ENCODE data around the gene SEZ6.

SEZ6 gene

DNA sequence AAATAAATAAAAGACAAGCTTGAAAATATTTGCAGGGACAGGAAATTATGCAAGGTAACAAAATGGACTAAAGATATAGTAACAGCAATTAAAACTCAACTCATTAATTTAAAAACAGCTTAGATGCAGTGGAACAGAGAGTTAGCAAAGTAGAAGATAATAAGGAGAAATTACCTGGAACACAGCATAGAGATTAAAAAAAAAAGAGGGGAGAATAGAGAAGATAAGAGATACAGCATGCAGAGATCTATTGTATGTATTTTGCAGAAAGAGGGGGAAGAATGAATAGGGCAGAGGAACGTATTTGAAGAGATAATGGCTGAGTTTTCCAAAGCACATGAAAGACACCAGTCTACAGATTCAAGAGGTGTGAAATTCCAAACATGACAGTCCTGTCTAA, 28.7 kb upstream of the SEZ6 start:
- DNase-seq (ENCODE audit: low read depth): no peak

DNA sequence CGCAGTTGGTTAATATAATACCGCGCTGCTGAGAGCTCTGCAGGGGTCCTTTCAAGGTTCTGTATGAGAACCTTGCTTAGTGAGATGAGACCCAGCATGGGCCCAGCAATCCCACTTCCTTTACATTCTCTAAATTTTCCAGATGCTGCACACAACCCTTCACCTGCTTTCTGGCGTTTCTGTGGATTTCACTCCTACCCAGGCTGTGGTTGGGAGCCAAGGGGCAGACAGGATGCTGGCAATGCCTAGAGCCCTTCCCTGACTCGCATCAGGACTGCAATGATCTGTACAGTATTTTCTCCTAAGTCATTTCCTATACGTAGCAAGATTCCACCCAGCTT, 27.0 kb upstream of the SEZ6 start:
- DNase-seq (ENCODE audit: low read depth): no peak

DNA sequence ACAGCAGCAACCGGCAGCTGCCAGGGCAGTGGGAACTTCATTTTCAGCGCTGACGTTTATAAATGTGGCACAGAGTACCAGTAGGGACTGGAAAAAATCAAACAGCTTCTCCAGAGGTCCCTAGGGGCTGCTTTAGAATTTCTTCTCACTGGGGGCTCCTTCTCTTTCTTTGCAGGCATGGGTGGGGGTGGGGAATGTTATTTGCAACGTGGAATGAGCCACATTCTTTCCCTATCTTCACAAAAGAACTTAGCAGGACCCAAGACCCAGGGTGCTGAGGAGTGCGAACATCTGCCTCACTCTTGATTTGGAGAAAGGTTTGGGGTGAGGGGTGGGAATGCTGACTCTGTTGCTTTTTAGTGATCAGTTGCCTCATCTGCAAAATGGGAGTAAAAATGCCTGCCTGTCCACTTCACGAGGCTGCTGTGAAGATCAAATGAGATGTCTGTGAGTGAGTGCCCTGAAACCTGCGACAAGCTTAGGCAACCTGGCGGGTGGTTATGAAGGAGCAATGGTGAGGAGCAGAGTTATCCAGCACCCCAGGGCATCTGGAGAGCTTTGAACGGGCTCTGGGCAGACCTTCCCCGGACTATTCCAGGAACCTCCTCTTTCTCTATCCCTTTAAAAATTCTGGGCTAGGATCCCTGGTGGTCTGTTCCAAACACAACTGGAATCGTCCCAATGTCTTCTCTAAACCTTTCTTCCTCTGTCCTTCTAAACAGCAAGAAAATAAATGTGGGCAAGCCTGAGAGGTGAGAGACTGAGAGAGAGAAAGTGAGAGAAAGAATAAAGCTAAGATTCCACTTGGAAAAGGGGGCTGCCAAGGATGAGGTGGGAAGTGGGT, 26.4 kb upstream of the SEZ6 start:
- no peak for DNase-seq (ENCODE audit: low read depth)

DNA sequence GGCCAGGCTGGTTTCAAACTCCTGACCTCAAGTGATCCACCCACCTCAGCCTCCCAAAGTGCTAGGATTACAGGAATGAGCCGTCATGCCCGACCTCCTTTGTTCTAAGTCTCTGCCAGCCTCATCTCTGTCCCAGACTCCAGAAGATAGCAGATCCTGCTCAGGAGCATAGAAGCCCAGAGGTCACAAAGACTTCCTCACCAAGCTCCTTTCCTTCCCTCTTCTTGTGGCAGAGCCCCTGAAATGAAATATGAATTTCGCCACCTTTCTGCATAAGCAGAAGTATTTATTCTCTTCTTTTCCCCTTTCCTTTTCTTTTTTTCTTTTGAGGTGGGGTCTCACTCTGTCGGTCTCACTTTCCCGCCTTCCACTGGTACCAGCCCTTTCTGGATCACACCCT, 25.7 kb upstream of the SEZ6 start:
- no peak for DNase-seq (ENCODE audit: low read depth)

DNA sequence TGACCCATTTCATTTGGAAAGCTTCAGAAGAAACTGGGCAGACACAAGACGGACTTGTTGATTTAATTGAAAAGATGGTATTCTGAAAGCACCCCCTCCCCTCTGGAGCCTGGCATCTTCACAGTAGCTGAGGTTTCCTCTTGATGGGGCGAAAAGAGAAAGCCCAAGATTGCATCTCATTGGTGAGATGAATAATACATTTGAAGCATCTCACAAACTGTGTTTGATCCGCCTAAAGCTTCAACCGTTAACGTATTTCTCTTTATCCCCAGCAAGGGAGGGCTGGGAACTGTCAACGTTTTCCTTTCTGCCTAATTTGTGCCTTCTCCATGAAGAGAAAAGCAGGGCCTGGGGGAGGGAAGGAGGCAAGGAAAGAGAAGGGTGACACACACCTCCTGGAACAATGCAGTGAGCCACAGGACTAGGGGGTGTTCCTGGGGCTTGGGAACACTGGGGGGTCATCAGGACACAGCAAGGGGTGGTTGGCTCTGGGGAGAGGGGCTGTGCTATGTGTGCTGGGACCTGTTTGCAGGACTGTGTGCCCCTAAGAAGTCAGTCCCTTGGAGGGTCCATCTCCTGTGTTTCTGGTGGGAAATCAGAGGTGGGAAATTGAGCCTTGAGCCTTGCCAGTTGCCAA, 18.6 kb upstream of the SEZ6 start:
- no peak for DNase-seq (ENCODE audit: low read depth)

DNA sequence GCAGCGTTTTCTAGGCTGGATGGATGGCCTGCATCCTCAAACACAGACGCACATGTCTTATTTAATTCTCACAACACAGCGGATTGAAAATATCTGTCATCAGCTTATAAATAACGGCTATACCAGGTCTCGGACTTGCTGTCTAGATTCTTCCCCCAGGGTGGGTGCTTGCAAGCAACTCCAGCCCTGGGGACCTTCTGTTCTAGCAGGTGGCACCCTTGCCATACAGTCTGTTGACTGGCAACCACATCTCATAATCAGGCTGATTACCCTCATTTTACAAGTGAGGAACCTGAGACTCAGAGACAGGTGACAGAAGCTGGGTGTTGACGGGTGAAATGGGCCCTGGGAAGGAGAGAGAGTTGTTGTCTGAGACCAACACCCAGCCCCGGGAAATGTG, 16.2 kb upstream of the SEZ6 start:
- DNase-seq (ENCODE audit: low read depth): no peak

DNA sequence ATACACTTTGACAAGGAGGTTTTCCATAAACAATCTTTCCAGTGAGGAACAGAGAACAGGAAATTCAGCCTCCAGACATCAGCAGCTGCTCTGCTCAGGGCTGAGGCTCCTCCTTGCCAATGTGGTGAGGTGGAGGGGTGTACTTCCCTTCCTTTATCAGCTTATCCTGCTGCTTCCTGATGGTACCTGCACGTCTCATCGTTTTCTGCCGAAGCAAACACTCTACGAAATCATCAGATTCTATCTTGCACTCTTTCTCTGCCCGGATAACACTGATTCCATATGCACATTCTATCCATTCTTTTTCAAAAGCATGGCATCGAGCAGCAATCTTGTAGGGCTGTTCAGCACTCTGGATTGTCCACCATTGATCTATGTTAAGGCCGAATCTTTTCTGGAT, 15.4 kb upstream of the SEZ6 start:
- no peak for DNase-seq (ENCODE audit: low read depth)

DNA sequence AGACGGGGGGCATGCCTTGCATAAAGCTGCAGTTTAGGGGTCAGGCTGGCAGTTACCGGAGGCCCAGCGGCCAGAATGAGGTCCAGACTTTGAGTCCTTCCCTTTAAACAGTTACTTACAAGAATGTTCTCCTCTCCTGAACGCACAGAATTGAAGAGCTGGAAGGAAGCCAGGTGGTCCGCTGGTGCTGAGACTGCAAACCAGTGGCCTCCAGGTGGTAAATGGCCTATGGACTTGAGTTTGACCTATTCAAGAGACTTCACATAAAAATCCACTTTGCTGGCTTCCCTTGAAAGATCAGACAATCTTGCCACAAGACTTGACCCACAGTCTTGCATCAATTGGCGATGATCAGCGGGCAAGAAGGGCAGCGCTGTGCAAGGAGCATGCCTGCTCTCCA, 14.7 kb upstream of the SEZ6 start:
- DNase-seq (ENCODE audit: low read depth): no peak

DNA sequence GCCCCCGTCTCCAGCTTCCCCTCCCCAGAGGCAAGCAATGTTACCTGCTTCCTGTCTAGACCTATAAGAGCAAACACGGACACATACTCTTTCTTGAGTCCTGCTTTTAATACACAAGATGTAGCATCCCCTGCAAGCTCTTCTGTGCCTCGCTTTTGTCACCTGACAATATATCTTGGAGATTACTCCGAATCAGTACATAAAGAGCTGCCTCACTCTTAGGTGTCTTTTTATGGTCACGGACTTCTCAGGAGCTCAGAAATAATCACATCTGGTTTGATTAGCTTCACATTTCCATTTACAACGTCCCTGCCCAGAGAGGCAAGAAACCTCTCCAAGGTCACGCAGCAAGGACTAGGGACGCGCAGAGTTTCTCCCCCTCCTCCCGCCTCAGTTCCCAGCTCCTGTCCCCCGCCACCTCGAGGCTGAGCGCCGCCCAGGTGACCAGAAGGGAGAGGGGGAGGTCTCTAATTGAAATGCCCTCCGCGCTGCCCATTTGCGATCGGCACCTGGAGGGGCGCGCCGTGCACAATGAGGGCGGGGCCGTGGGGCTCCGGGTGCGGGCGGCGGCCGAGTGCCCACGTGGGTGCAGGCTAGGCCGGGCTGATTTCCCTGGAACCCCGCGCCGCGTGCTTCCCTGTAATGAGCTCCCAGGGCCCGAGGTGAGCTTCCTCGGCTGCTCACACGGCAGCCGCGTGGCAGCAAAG, 13.8 kb upstream of the SEZ6 start:
- DNase-seq (ENCODE audit: low read depth): no peak

DNA sequence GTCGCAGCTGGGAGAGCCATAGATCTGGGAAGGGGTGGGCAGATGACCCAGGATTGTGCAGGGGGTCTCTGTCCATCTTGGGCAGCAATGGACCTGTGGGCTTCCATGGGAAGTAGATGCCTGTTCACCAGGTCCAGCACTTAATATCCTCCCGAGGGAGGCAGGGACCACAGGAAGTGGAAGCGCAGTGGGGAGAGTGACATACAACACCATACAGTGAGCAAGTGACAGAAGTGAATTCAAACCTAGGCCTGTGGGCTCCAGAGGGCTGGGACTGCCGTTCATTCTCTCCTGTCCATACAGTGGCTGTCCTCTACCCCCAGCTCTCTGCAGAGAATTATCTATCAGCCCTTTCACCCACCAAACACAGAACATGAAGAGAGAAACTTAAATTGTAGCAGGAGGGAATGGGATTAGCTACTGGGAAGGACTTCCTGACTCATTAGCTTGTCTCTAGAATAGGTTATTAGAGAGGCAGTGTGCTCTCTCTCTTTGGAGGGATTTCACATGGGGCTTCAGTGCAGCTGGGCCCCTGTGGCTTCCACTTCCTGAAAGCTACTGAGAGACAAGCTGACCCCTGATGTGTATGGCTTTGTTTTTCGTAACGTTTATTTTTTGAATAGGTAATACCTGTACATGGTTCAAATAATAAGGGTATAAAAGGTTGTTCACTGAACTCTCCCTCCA, 13.1 kb upstream of the SEZ6 start:
- no peak for DNase-seq (ENCODE audit: low read depth)

DNA sequence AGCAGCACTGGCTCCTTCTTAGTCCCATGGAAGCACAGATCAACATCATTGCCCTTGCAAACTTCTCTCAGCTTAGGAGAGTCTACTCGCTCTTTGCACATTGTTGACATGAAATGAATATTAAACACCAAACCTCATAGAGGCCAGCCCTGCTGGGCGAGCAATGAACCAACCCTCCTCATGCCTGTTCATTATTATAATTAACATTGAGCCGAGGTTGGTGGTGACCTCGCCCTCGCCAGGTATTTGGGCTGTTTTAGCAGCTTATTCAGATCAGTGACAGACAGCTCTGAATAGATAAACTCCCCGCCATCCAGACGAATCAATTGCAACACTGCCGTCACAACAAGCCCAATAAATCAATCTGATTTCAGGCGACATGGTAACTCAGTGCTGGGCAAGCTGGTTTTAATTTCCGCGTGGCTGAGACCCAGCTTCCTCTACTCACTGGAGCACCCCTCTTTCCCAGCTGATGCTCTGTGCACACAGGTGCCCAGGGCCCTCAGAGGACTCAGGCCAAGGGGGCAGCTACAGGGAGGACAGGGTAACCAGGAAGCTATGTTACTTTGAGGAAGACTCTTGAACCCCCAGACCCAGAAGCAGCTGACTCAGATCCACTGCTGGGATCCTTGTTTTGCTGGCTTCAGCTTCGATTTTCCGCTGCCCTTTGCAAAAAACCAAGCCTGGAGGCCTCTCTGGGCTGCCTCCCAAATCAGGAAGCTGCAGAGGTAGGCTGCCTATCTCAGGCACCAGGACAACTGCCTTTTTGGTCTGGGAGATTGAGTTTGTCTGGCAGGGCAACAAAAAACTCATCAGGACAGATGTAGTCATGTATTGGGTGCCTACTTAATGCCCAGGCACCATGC, 10.7 kb upstream of the SEZ6 start:
- no peak for DNase-seq (ENCODE audit: low read depth)

DNA sequence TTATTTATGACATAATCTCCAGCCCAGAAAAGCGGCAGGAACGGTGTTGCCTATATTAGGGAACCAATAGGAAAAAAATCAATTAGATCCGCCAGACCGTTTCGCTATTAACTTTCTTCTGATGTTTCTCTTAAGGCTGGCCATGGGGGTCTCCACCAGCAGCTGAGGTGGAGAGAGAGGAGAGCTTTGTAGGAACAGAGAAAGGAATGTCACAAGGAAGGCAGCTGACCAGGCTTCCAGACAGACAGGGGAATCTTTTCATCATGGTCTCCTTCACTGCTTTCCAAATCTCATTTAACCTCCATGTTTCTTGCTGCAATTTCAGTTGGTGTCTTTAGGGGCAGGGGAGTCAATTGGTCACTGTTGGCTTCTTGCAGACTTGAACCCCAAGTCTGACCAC, 8.9 kb upstream of the SEZ6 start:
- DNase-seq (ENCODE audit: low read depth): no peak

DNA sequence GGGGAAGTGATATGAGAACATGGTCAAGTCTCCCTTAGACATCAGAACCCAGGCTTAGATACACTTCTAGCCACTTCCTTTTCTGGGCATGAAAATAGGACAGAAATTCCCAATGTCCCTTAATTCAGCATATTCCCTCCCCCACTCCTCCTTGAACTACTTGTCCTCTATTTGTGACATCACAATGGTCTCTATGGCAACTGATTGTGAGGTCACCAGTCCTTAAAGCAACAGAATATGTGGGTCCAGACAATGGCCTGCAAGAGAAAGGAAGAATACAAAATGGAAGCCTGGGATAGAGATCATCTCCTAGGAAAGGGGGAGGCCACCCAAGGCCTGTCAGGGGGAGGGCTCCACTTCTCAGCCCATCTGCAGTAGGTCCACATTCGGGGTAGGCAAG, 6.7 kb upstream of the SEZ6 start:
- no peak for DNase-seq (ENCODE audit: low read depth)

DNA sequence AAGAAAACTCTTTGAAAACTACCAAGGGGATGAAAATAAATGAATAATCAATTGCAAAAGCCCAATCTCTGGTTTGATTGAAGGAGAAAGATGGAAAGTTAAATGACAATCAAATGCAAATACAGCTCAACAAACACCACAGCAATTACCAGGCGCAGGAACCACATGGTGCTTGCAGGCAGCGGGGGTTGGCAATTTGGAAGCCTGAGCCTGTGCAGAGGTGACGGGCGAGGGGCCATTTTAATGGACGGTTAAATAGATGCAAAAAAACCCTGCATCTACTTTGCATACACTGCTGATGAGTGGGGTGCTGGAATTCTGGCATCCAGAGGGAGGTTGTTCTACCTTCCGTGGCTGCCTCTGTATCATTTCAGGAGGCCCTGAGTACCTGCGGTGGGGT, 4.8 kb upstream of the SEZ6 start:
- DNase-seq (ENCODE audit: low read depth): no peak

DNA sequence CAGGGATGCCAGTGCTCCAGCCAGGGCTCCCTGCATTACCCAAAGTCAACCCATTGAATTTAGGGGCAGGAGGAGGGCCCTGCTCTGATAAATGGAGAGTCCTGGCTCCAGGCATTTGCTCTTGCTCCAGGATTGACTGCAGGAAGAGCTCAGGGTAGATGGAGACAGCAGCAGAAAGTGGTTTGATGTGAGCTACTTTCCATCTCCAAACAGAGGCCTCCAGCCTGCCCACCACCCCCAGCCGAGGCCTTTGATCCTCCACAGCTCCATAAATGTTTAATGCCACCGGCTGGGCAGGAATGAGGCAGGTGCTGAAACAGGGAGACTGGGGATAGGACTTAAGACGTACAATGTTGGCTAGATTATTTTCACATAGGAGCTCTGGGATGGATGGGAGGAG, 4.3 kb upstream of the SEZ6 start:
- no peak for DNase-seq (ENCODE audit: low read depth)

DNA sequence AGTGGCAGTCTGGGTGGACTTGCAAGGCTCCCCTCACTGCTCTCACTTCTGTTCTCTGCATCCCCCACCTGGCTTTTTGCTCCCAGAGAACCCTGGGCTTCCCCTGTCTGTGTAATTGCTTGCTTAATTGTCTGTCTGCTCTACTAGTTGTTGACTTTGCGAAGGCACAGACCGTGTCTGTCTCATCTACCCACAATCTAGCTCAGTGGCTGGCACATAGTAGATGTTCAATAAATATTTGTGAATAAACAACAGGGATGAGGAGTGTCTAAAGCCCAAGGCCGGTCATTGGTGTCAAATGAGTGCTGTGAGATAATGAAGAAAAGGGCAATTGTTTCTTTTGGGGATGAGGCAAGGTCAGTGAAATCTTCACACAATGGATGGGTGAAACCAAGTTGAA, 2.8 kb upstream of the SEZ6 start:
- no peak for DNase-seq (ENCODE audit: low read depth)

DNA sequence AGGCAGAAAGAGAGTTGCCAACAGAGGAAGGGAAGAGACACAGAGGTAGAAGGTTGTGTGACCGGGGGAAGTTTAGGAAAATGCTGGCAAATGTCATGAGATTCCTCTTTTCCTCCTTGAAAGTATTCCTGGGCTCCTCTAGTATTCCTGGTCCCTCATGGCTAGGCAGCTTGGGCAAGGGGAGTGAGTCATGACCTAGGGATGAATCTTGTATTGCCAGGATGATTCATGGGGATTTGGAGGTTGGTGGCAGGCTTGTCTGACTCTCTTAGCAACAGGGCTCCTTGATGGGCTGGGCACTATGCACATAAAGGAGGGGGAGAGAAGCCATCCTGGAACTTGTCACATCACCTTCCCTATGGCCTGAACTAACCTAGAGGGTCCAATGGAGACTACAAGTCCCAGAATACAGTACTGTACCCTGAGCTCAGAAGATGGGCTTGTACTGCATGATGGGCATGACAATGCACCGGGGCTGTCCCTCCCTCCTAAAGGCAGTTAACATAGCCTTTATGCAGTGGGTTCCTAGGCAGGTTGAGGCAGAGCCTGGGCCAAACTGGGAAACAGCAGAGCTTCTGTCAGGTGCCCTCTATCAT, 2.1 kb upstream of the SEZ6 start:
- DNase-seq (ENCODE audit: low read depth): no peak

DNA sequence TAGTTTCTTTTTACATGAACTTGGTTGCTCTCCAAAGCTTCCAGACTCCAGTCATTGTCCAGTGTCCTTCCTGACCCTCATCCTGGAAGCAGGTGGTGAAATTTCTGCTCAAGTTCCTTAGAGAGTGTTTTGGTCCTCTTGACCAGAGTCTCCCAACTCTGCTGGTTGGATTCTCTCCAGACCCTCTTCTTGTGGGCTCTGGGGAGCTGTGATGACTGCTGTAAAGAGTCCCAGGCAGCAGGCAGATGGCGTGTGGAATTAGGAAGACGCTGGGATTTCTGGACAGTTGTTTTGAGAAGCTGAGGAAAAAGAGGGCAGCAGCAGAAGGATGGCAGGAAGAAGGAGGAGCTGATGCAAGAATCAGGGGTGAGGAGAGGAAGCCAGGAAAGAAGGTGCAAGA, 1.6 kb upstream of the SEZ6 start:
- no peak for DNase-seq (ENCODE audit: low read depth)

DNA sequence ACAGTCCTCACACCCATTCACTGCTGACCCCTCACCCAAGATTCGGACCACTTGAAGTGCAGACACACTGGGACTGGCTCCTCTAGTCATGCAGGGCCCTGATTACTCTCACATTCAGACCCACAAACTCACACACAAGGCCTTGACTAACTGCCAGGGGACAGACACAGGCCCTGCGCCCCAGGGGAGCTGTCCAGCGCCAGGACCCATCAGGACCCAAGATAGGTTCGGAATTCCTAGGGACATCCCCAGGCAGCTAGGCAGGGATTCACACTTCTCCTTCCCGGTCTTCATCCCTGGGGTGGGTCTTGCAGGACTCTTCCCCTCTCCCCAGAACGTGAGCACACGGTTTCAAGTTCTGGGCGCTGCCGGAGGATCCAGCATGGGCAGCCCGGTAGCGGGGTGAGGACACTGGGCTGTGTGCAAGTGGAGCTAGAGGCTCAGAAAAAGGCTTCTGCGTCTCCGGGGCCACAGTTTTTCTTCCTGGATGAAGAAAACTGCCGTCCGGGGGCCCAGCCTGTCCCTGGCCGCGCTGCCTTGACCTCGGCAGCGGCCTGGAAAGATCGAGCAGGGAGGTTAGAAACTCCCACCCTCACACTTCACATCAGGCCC, 1.6 kb downstream of the SEZ6 start:
- DNase-seq (ENCODE audit: low read depth): no peak

DNA sequence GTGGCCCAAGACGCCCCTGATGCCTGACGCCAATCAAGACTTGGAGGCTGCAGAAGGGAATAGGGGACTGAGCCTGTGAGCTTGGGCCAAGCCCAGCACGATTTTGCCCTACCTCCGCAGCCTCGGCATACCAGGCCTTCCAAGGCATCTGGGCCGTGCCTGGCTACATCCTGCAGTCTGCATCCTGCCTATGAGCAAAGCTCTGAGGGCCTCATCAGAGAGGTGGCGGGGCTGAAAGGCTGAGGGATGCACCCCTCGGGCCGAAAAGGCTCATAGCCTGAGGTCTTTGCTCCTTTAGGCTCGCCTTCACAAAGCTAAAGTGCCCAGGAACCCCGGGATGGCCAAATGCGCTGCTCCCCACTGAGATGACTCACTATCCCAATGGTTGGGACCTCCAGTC, 2.5 kb downstream of the SEZ6 start:
- no peak for DNase-seq (ENCODE audit: low read depth)

DNA sequence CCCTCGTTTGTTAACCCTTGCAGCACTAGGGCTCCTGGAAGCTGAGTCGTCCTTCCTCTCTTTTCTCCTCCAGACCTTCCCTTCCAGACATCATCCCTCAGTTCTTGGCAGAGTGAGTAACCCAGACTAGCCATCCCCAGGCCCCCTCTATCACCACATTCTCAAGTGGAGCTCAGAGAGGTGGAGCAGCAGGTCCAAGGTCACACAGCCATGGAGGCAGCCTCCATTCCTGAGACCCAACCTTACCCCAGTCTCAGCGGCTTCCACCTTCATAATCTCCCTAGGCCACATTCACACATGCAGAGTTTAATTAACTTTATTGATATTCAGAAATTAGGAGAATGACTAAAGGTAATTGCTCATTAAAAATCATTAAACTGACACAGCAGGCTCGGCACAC, 3.0 kb downstream of the SEZ6 start:
- DNase-seq (ENCODE audit: low read depth): no peak

Data from activated T-cell treated with anti-CD3 and anti-CD28 coated beads for 1 hour (primary cell).